ENCODE data around the gene E2F6.
"Not testable (repeated sequence)": the region's sequence is repeated elsewhere in the genome, so short reads cannot be mapped to it uniquely, and the experiment has no call there.

The E2F6 gene

GRCh38 chr2:11411244-11411643 lies 54.7 kb downstream of the E2F6 start:
- no peak for DNase-seq

- DNase-seq: no peak
Observed at GRCh38 chr2:11410101-11410500, 55.9 kb downstream of the E2F6 start.

- DNase-seq: no peak
Observed at GRCh38 chr2:11409572-11409959, 56.4 kb downstream of the E2F6 start.

GRCh38 chr2:11408959-11409571 lies 56.9 kb downstream of the E2F6 start:
- DNase-seq: no peak

GRCh38 chr2:11407413-11407812 lies 58.5 kb downstream of the E2F6 start:
- DNase-seq: no peak

GRCh38 chr2:11406958-11407381 lies 59.0 kb downstream of the E2F6 start:
- no peak for DNase-seq

- no peak for DNase-seq
Observed at GRCh38 chr2:11406267-11406957, 59.5 kb downstream of the E2F6 start.

- DNase-seq: no peak
Observed at GRCh38 chr2:11405599-11406266, 60.2 kb downstream of the E2F6 start.

GRCh38 chr2:11405074-11405406 lies 60.9 kb downstream of the E2F6 start:
- not testable (repeated sequence) for DNase-seq

GRCh38 chr2:11404376-11405073 lies 61.4 kb downstream of the E2F6 start:
- DNase-seq: no peak

- DNase-seq: no peak
Observed at GRCh38 chr2:11402436-11402835, 63.5 kb downstream of the E2F6 start.

- DNase-seq: no peak
Observed at GRCh38 chr2:11399438-11399762, 66.6 kb downstream of the E2F6 start.

- no peak for DNase-seq
Observed at GRCh38 chr2:11398750-11399437, 67.1 kb downstream of the E2F6 start.

- no peak for DNase-seq
Observed at GRCh38 chr2:11397513-11397912, 68.4 kb downstream of the E2F6 start.

- DNase-seq: no peak
Observed at GRCh38 chr2:11396467-11397445, 69.2 kb downstream of the E2F6 start.

- no peak for DNase-seq
Observed at GRCh38 chr2:11396021-11396420, 69.9 kb downstream of the E2F6 start.

- no peak for DNase-seq
Observed at GRCh38 chr2:11395389-11395788, 70.6 kb downstream of the E2F6 start.
